Activated CD4-positive, alpha-beta T cell treated with anti-CD3 and anti-CD28 coated beads, Interleukin-2, Interleukin-4, amounts not matched to agents 100 ng/mL and 50 ng/mL, durations not matched to agents 16 hours and 8 hours (primary cell): Measurements from ENCODE around the gene FGG.
A peak's percentile ranks its signal among the peaks of the same experiment; 100 is the strongest.

Source experiments
- DNase-seq: peaks from one replicate; pipeline ENCODE4 v3.0.0-alpha.2; 2020; ENCODE audit warnings: low spot score

Gene FGG

DNA sequence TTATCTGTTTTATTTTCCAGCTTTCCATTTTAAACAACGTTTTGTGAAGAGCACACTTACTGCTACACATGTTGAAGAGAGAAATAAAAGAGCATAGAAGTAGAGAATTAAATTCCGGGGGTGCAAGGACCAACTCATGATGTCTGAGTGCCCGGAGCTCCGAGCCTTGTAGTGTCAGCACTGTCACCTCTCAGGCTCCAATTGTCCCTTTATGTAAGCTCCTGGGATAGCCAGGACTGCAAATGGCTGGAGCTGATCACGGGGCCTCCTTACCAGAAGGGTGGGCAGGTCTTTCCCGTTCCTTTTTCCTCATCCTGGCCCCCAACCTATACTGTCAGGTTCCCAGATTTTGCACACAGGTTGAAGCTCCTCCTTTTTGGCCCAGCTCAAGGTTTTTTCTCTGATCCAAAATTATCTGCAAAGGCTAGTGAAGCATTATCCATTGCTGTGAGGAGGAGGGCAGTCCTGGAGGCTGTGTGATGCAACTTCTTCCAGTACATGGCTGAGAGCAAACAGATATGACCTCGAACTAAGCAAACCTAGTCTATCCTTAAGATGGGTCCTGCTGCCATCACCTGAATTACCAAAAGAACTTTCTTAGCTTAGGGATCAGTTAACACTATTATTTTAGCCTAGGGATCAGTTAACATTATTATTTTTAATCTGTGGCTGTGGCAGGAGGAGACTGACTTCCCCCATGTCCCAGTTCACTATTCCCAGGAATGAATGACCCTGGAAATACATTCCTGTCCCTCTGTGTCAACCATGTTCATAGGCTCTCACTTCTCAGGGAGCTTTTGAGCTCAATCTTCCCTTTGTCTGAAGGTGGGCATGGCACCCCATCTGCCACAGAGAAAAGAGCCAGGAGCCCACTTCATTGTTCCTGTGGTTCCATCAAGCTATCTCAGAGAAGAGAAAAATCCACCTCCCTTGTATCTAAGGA is at the start of gene FGG:
TSS of gene FGG (minus strand) at position 185 of the 943 bp plus-strand sequence. CDS start at position 138, 47 bp downstream.
- no peak for DNase-seq

DNA sequence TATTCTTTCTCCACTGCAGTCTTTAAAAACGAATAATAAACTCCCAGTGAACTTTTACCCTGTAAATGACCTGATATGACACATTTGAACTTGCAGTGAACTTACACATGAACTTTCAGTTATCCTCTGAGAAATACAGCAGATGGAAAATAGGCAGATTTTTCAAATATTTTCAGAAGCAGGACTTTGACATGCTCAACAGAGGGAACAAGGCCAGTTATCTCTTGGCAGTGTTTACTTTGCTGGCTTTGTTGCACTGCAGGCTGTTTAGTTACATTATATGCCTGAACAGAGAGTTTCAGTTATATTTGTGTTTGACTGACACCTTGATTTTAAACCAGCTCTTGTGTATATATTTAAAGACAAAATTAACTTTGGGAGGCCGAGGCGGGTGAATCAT is 47.6 kb upstream of the FGG start:
- no peak for DNase-seq

- no peak for DNase-seq
These were observed 46.4 kb upstream of the FGG start for GRCh38 chr4:154658680-154659405.

GRCh38 chr4:154643493-154643892 is 31.0 kb upstream of the FGG start:
- no peak for DNase-seq

DNA sequence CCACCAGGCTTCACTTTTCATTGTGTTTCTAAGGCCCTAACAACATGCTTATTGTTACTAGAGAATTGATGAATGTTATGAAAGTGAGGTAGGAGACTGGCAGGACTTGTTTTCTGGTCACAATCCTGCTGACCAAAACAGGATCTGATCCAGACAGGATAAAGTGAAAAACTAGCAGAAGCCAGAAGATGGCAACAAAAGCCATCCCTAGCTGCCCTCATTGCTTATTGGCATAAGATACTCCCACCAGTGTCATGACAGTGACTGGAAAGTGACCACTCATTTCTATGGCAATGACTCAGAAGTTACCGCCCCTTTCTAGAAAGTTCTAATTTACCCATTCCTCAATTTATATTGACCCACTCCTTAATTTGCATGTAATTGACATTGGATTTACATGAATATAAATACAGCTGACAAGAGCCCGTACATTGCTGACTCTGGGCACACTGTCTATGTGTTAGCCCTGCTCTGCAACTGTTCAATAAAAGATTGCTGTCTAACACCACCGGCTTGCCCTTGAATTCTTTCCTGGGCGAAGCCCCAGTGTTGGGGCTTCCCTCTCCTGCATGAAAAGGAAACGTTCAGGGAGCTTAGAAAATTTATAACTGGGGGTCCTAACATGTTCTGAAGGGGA is 30.0 kb upstream of the FGG start:
- DNase-seq: no peak

DNA sequence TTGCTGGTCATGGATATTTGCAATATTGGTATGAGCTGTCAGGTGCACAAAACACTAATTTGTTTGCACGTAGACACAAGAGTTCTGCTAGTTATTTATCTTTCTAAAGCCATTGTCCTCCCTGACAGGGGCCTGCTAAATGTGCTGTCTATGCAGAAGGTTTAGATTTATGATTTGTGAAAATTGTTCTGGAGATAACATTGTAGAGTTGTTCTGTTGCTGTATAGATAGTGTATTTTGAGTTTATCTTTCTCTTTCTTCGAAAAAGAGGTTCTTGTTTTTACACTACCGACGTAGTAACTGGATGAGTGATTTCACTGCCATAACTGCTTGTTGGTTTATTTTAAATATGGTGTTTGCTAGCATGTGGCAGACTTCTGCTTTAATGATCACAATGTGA is 28.5 kb upstream of the FGG start:
- no peak for DNase-seq

DNA sequence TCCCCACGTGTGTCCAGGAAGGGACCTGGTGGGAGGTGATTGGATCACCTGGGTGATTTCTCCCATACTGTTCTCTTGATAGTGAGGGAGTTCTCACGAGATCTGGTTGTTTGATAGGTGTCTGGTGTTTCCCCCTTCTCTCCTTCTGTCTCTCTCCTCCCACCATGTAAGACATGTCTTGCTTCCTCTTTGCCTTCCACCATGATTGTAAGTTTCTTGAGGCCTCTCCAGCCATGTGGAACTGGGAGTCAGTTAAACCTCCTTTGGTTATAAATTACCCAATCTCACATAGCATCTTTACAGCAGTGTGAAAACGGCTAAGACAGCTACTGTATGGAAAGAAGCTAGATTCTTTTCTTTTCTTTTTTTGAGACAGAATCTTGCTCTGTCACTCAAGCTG is 21.6 kb upstream of the FGG start:
- DNase-seq: no peak

GRCh38 chr4:154631828-154632227 is 19.4 kb upstream of the FGG start:
- no peak for DNase-seq

DNA sequence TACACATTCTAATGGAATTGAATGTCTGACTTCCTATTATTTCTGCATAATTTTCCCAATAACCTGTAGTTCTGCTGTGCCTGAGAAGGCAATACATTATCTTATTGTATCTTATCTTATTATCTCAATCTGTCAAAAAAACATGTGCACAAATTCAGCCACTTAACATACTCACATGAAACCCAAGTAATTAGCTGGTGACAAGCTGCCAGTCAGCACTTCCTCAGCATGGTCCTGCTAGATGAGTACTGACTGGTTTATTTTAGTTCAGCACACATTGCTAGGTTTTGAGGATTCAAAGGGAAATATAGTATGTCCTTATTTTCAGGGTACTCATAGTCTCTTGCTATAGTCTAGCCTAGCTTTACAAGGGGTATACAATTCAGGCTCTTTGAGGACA is 17.9 kb upstream of the FGG start:
- no peak for DNase-seq

DNA sequence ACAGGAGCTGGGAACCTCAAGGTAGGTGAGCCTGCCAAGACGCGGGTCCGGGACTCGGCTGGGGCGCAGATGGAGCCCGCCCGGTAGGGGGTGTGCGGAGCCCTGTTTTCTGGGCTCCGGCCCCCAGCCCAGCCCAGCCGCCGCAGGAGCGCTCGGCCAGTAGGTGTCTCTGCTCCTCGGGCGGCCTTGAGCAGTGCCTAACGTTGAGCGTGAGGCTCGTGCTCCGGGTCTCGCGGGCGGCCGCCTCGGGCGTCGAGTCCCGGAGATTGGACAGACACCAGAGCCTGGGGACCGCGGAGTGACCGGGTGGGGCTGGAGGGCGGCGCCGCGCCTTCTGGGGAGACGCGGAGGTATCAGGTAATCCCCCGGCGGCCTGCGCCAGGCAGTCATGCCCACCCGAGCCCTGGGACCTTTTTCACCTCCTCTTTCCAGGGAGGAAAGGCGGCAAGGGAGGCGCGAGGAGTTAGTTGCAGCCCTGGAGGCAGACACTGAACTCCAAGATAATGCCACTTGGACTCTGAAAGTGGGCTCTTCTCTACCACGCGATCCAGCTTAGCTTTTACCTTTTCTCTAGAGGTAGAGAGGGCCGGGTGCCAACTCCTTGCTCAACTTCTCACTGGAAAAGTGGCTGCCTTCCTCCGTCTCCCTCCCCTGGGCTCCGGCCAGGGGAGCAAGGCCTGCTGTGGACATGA is 14.5 kb upstream of the FGG start:
- peak; percentile 58 for DNase-seq

- DNase-seq: no peak
These were observed 13.5 kb upstream of the FGG start for GRCh38 chr4:154625971-154626370.

DNA sequence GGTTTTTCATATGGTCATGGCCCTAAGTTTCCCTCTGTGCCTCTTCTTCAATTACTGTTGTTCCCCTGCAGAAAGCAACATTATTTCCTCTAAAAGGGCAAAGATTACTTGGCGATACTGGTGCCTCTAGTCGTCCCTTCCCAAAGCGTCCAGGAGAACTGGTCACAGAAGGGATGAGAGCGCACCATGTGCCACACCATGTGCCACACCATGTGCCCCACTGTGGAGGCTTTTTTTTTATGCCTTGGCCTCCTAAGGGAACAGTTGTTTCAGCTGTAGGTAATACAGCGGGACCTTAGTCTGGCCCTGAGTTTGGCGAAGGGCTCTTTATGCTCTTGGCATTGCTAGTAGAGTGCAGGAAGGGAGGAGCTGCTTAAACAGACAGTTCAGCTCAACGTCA is 11.5 kb upstream of the FGG start:
- no peak for DNase-seq

- no peak for DNase-seq
These were observed 11.0 kb upstream of the FGG start for GRCh38 chr4:154623436-154623835.

GRCh38 chr4:154622598-154622997 is 10.1 kb upstream of the FGG start:
- DNase-seq: peak; percentile 43

- no peak for DNase-seq
These were observed 7.7 kb upstream of the FGG start for GRCh38 chr4:154620111-154620510.

DNA sequence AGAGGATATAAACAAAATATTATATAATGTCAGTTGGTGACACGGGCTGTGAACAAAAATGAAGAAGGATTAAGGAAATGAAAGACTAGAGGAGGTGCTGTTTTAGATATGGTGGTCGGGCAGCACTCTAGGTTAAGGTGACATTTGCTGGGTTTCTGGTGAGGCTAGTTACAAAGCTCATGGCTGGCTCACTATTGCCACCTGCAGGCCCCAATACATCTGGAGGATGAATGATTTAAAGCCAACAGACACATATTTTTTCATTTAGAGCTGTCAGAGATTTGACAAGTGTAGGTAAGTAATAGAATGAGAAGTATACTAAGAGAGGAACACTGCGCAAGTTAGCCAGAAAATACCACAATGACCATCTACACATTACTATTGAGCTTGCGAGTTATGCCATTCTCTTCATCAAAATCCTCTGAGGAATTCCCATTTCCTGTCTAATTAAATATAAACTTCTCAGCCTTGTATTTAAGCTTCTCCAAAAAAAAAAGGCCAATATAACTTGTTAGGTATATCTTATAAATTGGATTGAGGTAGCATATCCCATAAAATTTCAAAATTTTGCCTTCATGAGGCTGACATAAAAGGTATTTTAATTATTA is 6.4 kb upstream of the FGG start:
- DNase-seq: peak; percentile 51

- no peak for DNase-seq
These were observed 5.4 kb upstream of the FGG start for GRCh38 chr4:154617820-154618317.

DNA sequence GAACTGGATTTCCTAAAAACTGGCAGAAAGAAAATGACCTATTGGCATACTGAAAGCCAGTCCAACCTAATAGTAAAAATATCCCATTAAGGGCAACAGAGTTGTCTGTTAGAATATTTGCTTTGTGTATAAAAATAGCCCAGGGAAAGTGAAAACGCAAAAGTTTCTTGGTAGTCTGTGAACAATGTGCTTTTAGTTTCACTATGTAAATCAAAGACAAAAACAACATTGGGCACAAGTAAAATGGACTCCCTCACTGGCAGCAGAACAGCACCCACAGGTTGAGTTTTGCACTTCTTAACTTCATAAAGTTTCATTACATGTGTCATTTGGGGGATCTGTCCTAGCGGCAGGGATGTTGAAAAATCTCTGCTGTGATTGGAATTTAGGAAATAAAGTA is 4.3 kb upstream of the FGG start:
- DNase-seq: no peak

DNA sequence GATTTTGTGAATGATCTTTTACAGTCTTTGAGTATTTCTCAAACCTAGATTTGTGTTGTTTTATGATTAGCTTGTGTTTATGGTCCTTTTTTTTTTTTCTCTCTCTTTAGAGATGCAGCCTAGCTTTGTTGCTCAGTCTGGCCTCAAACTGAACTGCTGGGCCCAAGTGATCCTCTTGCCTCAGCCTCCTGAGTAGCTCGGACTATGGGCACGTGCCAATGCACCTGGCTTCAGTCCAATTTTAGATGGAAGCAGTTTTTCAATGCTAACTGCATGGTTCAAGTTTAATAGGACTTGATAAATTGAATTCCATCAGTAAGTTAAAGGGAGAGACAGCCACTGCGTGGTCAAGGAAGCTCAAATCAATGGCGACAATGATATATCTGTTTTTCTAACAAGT is 3.8 kb upstream of the FGG start:
- no peak for DNase-seq

- DNase-seq: no peak
These were observed 2.8 kb upstream of the FGG start for GRCh38 chr4:154615211-154615610.

GRCh38 chr4:154614306-154614705 is 1.9 kb upstream of the FGG start:
- no peak for DNase-seq

- DNase-seq: no peak
These were observed 623 bp downstream of the FGG start for GRCh38 chr4:154611833-154612232.
